Measurements from ENCODE around the gene KMT2B. TPM values are rescaled to one million over a fixed set of nuclear protein-coding genes. Genes with fewer than 3 reads are reported as not detected.

KMT2B gene
- total and polyA plus RNA-seq, 2 donors from 2014 or later: 14.8 to 40.8 TPM

DNA sequence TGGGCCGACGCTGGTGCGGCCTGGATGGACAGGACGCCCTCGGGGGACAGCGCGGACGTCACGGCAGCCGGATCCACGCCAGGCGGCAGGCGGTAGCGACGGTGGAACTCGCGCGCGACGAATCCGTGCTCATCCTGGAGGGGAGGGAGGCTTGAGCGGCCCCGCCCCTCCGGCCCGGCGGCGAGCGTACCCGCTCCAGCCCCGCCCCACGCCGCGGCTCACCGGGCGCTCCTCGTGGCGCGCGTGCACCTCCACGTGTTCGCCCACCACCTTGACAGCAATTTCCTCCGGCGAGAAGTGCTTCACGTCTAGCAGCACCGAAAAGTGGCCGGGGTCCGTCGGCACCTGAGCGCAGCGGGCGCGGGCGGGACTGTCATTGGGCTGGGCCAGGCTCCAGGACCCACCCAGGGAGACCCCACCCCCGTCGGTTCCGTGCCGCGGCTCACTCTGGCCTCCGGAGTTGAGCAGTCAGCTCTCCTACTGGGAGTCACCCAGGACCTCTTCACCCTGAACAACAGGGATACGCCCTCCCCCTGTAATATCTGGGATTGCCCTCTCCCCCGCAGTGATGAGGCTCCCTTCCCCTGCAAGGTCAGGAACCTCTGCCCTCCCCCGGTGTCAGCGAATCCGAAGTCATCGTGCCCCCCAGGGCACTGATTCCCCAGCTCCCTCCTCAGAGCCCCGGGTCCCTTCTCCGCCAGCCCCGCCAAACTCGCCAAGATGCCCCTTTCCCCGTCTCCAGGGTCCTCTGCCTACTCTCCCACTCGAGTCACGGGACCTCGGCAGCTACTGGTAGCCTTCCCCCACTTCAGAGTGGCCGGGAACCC lies 38.0 kb downstream of the KMT2B start:
- H3K9ac ChIP-seq (ENCODE audit: low read length in 3 of 3): peak overlapping the region in 2 of 3 donors; percentile 27 to 51
- peak; percentile 22 to 95 (median 70) for DNase-seq
- H3K9me3 ChIP-seq (ENCODE audit: control insufficient read depth in 2 of 3, insufficient read depth in 1 of 3, low read length in 3 of 3): no peaks in the 10 kb centered on the region
- H3K4me3 ChIP-seq (ENCODE audit: low read length in 3 of 3): peak overlapping the region in 2 of 3 donors; percentile 26 to 41
- peak overlapping the region; percentile 86 for H3K27ac ChIP-seq (ENCODE audit: low read depth in 2 of 2, low read length in 2 of 2)
- FAIRE-seq: no peak
- H3K27me3 ChIP-seq (ENCODE audit: control insufficient read depth, insufficient read depth, low read length): no peaks in the 10 kb centered on the region
- peaks cover 0 to 8% (median 0%) of the 10 kb centered on the region in 3 donors for H3K4me1 ChIP-seq (ENCODE audit: control insufficient read depth in 2 of 3, insufficient read depth in 2 of 3, low read depth in 1 of 3, low read length in 3 of 3)
- TF ChIP-seq, protein P1, sequence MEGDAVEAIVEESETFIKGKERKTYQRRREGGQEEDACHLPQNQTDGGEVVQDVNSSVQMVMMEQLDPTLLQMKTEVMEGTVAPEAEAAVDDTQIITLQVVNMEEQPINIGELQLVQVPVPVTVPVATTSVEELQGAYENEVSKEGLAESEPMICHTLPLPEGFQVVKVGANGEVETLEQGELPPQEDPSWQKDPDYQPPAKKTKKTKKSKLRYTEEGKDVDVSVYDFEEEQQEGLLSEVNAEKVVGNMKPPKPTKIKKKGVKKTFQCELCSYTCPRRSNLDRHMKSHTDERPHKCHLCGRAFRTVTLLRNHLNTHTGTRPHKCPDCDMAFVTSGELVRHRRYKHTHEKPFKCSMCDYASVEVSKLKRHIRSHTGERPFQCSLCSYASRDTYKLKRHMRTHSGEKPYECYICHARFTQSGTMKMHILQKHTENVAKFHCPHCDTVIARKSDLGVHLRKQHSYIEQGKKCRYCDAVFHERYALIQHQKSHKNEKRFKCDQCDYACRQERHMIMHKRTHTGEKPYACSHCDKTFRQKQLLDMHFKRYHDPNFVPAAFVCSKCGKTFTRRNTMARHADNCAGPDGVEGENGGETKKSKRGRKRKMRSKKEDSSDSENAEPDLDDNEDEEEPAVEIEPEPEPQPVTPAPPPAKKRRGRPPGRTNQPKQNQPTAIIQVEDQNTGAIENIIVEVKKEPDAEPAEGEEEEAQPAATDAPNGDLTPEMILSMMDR (IDR thresholded peaks at IDR 0.05; ENCODE audit: borderline replicate concordance, extremely low read depth, insufficient read depth): no peak
- intact Hi-C loops (cut with DNase I): no loop called here
- peaks cover 0 to 22% (median 10%) of the 10 kb centered on the region in 3 donors for H3K36me3 ChIP-seq (ENCODE audit: control insufficient read depth in 2 of 3, insufficient read depth in 3 of 3, low read length in 3 of 3)

DNA sequence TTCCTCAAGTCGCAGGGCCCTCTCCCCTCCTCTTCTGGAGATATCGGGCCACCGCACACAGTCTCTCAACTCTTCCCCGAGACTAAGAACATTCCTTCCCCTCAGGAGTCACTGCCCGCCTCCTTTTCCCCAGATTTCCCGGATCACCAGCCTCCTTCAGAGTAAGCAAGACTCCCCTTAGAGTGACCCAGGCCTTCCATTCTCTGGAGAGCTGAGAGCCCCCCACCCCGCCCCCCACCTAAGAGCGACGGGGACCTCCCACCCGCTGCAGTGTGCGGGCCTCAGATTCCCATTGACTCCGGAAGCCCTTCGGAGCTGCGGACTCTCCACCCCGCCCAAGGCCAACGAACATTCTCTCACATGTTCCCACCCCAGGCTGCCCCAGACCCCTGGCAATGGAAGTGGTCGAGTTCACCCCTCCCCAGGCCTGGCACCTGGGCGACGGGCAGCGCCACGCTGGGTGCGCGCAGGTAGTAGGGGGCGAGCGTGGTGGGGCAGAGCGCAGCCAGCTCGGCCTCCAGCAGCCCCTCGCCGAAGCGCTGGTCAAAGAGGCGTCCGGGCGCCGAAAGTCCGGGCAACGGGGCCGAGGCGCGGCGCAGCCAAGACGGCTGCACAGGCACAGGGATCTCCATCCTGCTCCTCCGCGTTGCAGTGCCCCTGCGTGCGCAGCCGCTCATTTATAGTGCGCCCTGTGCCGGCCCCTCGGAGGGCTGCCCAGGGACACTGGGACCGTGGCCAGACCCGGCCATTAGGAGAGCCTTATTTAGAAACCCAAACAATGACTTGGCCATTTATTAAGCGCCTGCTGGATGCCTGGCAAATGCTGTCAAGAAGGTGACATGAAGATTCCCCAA lies 38.8 kb downstream of the KMT2B start, which contains the start of gene HSPB6:
Gene HSPB6 (minus strand): TSS at position 653 of the 854 bp plus-strand sequence. CDS start 21 bp downstream, at position 632.
- Histone ChIP-seq H3K9ac (ENCODE audit: low read length in 3 of 3) (peak within 1 kb of the TSS in 2 of 3 donors; percentile 27 to 51), H3K9me3 (ENCODE audit: control insufficient read depth in 2 of 3, insufficient read depth in 1 of 3, low read length in 3 of 3) (no peaks in the 10 kb centered on the region), H3K36me3 (ENCODE audit: control insufficient read depth in 2 of 3, insufficient read depth in 3 of 3, low read length in 3 of 3) (peaks cover 0 to 22% (median 10%) of the 10 kb centered on the region in 3 donors), H3K4me3 (ENCODE audit: low read length in 3 of 3) (peak within 1 kb of the TSS in 2 of 3 donors; percentile 26 to 87), H3K4me1 (ENCODE audit: control insufficient read depth in 2 of 3, insufficient read depth in 2 of 3, low read depth in 1 of 3, low read length in 3 of 3) (peaks cover 0 to 8% (median 0%) of the 10 kb centered on the region in 3 donors), H3K27ac (ENCODE audit: low read depth in 2 of 2, low read length in 2 of 2) (peak within 1 kb of the TSS; percentile 86), H3K27me3 (ENCODE audit: control insufficient read depth, insufficient read depth, low read length) (no peaks in the 10 kb centered on the region)
- TF ChIP-seq, protein P1 (IDR thresholded peaks at IDR 0.05; ENCODE audit: borderline replicate concordance, extremely low read depth, insufficient read depth): no peak
- FAIRE-seq: no peak
- intact Hi-C loops (cut with DNase I): no loop called here
- peak; percentile 47 to 92 (median 77) for DNase-seq

- Histone ChIP-seq H3K9ac (ENCODE audit: low read length in 3 of 3) (peak overlapping the region in 1 of 3 donors; percentile 15), H3K4me3 (ENCODE audit: low read length in 3 of 3) (peak overlapping the region in 2 of 3 donors; percentile 11 to 87), H3K27me3 (ENCODE audit: control insufficient read depth, insufficient read depth, low read length) (no peaks in the 10 kb centered on the region), H3K9me3 (ENCODE audit: control insufficient read depth in 2 of 3, insufficient read depth in 1 of 3, low read length in 3 of 3) (no peaks in the 10 kb centered on the region), H3K36me3 (ENCODE audit: control insufficient read depth in 2 of 3, insufficient read depth in 3 of 3, low read length in 3 of 3) (peaks cover 0 to 28% (median 14%) of the 10 kb centered on the region in 3 donors), H3K4me1 (ENCODE audit: control insufficient read depth in 2 of 3, insufficient read depth in 2 of 3, low read depth in 1 of 3, low read length in 3 of 3) (peaks cover 0 to 8% (median 0%) of the 10 kb centered on the region in 3 donors), H3K27ac (ENCODE audit: low read depth in 2 of 2, low read length in 2 of 2) (peak overlapping the region; percentile 86)
- TF ChIP-seq, protein P1 (IDR thresholded peaks at IDR 0.05; ENCODE audit: borderline replicate concordance, extremely low read depth, insufficient read depth): no peak
- intact Hi-C loops (cut with DNase I): no loop called here
- DNase-seq (peak in 3 of 5 donors; percentile 46 to 95 (median 85)), FAIRE-seq (no peak)
Observed at GRCh38 chr19:35757231-35757748, 39.5 kb downstream of the KMT2B start.
